NB4 (cell line): ENCODE measurements around the gene RUVBL1.

ENCODE experiments used
- DNase-seq: peaks from one replicate; pipeline ENCODE4 v3.0.0; 2010; ENCODE audit warnings: low read depth
- H3K4me3 ChIP-seq: one replicate; pipeline ENCODE4 v1.5.1; 2011; ENCODE audit warnings: mild to moderate bottlenecking, low read depth, low read length, moderate library complexity
- CTCF ChIP-seq: IDR thresholded peaks from one replicate; pipeline ENCODE4 v1.5.1; 2012; ENCODE audit warnings: low read depth, low read length
- MAX ChIP-seq: IDR thresholded peaks from 2 replicates; pipeline ENCODE4 v1.6.1; 2011; ENCODE audit warnings: low read depth, low read length
- MYC ChIP-seq: IDR thresholded peaks from 2 replicates; pipeline ENCODE4 v1.6.1; 2011; ENCODE audit warnings: low read depth, low read length
- POLR2A ChIP-seq: IDR thresholded peaks from 2 replicates; pipeline ENCODE4 v1.6.1; 2011; ENCODE audit warnings: mild to moderate bottlenecking; ENCODE audit not compliant: insufficient read length; ENCODE audit errors: extremely low read depth

The RUVBL1 gene

GRCh38 chr3:128080323-128081080 is 43.1 kb downstream of the RUVBL1 start:
- DNase-seq = no peak
- no peak for TF ChIP-seq MYC
- TF ChIP-seq CTCF = no peak
- no peak for TF ChIP-seq MAX
- no peak overlapping the region for H3K4me3 ChIP-seq

GRCh38 chr3:128079823-128080222 is 43.8 kb downstream of the RUVBL1 start:
- DNase-seq = no peak
- no peak overlapping the region for H3K4me3 ChIP-seq
- TF ChIP-seq POLR2A (no peak), MYC (no peak), CTCF (no peak), MAX (no peak)

- no peak overlapping the region for H3K4me3 ChIP-seq
- no peak for DNase-seq
- TF ChIP-seq MAX = no peak
- no peak for TF ChIP-seq MYC
Measured at GRCh38 chr3:128078875-128079274, 44.7 kb downstream of the RUVBL1 start.

GRCh38 chr3:128078322-128078721 is 45.3 kb downstream of the RUVBL1 start:
- H3K4me3 ChIP-seq = no peak overlapping the region
- TF ChIP-seq POLR2A = no peak
- TF ChIP-seq MYC = no peak
- no peak for TF ChIP-seq CTCF
- no peak for TF ChIP-seq MAX
- DNase-seq = no peak

GRCh38 chr3:128077665-128078064 is 45.9 kb downstream of the RUVBL1 start:
- TF ChIP-seq POLR2A (no peak), MYC (no peak), CTCF (no peak), MAX (no peak)

GRCh38 chr3:128077202-128077624 is 46.4 kb downstream of the RUVBL1 start:
- TF ChIP-seq CTCF = no peak
- TF ChIP-seq POLR2A = no peak
- TF ChIP-seq MYC = no peak
- TF ChIP-seq MAX = no peak
- no peak overlapping the region for H3K4me3 ChIP-seq
- DNase-seq = peak; percentile 86

More at GRCh38 chr3:128077665-128078064, 45.9 kb downstream of the RUVBL1 start:
- DNase-seq = no peak
- H3K4me3 ChIP-seq = no peak overlapping the region
